SH-SY5Y (cell line): Measurements from ENCODE around the gene CENPB.
A peak's percentile ranks its signal among the peaks of the same experiment; 100 is the strongest.

Source experiments
- GATA2 ChIP-seq: IDR thresholded peaks from 2 replicates; pipeline ENCODE4 v1.6.1; 2011; ENCODE audit warnings: mild to moderate bottlenecking, low read depth, low read length
- GATA3 ChIP-seq: IDR thresholded peaks from 2 replicates; pipeline ENCODE4 v1.6.1; 2011; ENCODE audit warnings: low read depth, mild to moderate bottlenecking, low read length, moderate library complexity

The CENPB gene

DNA sequence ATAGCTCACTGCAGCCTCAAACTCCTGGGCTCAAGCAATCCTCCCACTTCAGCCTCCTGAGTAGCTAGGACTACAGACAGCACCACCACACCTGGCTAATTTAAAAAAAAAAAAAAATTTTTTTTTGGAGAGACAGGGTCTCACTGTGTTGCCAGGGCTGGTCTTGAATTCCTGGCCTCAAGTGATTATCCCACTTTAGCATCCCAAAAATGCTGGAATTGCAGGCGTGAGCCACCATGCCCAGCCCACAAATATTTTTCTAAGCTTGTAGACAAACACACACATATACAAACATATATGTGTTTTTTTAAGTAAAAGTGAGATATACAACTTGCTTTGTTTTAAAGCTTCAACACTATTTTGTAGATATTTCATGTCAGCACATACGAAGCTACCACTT, 43.3 kb downstream of the CENPB start:
- TF ChIP-seq GATA2: no peak
- no peak for TF ChIP-seq GATA3

DNA sequence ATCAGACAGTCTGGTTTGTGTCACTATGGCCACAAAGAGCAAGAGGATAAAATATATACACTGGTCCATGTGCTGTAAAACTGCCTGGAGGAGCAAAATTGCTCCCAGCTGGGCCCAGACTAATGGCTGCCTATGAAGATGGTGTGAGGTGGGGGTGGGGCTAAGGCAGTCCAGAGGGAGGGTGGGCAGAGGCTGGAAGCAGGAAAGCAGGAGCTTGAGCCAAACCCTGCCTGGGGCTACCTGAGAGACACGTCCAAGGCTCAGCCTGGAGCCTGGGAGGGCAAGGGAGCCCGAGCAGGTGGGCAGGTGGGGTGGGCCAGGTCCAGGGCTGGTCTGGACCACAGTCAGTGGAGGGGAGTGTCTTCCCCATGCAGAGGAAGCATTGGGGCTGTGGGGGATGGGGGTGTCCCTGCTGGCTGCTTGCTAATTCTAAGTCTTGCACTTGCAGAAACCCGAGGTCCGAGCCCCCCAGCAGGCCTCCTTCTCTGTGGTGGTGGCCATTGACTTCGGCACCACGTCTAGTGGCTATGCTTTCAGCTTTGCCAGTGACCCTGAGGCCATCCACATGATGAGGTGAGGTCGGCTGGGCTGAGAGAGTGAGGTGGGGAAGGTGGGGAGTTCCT, 44.6 kb downstream of the CENPB start:
- TF ChIP-seq GATA2: no peak
- TF ChIP-seq GATA3: no peak

GRCh38 chr20:3740615-3741301, 45.8 kb downstream of the CENPB start:
- no peak for TF ChIP-seq GATA3
- TF ChIP-seq GATA2: no peak

DNA sequence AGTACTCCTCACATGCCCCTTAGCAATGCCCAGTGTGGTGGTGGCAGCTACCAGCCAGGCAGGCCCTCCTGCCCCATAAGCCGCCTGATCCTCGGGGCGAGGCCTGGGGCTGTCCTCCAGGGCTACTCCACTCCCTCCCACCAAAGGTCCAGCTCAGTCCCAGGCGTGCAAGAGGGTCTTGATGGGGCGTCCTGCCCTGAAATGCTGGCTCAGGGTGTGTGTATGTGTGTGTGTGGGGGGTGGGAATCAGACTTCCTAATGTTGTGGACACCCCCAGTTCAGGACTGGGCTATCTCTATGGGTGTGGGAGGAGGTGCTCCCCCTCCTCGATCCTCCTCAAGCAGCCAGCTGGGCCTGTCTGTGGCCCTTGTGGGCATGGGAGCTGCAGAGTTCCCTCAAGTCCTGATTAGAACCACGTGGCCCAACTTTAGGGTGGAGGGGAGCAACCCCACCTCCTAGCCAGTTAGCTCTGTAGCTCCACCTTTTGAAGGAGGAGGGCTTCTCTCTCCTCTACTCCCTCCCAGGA, 46.6 kb downstream of the CENPB start:
- TF ChIP-seq GATA2: no peak
- TF ChIP-seq GATA3: no peak

- TF ChIP-seq GATA3: no peak
Observed at GRCh38 chr20:3739054-3739925, 47.2 kb downstream of the CENPB start.

GRCh38 chr20:3738111-3739053, 48.2 kb downstream of the CENPB start:
- TF ChIP-seq GATA3 (no peak), GATA2 (peak; percentile 48; the same call in 1 of the 2 replicates)

DNA sequence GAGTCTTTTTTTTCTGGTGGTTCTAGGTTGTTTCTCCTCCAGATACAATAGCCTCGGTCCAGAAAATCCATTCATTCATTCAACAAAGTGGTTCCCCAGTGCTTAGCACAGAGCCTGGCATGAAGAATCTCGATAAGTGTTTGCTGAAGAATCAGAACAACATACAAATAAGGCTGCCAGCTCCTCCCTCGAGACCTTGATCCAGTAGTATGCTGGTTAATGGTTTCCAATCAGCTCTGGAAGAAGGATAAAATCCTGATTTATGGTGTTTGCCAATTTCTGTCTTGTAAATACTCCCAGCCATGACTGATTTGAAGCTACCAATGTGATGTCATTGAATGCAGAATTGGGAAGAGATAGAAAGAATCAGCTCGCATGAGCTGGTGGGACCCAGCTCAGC, 50.8 kb downstream of the CENPB start:
- TF ChIP-seq GATA3 (no peak), GATA2 (no peak)

DNA sequence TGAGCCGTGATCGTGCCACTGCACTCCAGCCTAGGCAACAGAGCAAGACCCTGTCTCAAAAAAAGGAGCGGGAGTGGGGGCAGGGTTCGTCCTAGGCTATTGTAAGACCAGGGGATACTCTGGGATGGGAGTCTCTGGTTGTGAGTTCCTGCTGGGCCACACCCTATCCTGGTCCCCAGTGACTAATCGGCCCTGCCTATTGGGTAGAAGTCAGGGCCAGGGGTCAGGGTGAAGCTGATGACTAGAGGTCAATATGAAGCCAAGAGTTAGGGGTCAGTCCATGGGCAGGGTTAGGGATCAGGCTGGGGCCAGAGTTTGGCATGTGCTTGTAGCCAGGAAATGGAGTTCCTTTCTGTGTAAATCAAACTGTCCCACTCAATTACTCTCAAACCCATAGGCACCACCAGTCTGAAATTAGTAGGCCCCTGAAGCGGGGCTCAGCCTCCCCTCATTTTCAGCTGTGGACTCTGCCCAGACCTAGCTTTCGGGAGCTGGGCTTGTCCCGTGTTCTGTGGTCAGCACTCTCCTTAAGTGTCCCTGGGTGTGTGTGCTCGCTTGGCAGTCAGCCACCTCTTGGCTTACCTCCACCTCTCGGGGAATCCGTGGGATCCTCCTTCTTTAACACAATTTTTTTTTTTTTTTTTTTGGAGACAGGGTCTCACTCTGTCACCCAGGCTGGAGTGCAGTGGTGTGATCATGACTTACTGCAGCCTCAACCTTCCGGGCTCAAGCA, 52.3 kb downstream of the CENPB start:
- TF ChIP-seq GATA2 (no peak), GATA3 (no peak)
